DOHH2 (cell line): ENCODE results near the gene OR4D10.

ENCODE experiments used
- H3F3A ChIP-seq: fragments of 200-600 bp; sonication (generic), shearing (Covaris generic); 2 replicates; pipeline ENCODE4 v1.6.0; 2016; ENCODE audit warnings: antibody characterized with exemption, mild to moderate bottlenecking; ENCODE audit not compliant: control insufficient read depth, insufficient read depth
- H3K27ac ChIP-seq: fragments of 200-600 bp; sonication (generic); 2 replicates; pipeline ENCODE4 v1.5.1; 2014; ENCODE audit warnings: low read depth, mild to moderate bottlenecking, low read length, moderate library complexity
- H3K27me3 ChIP-seq: fragments of 200-600 bp; sonication (generic); 2 replicates; pipeline ENCODE4 v1.6.1; 2014; ENCODE audit warnings: mild to moderate bottlenecking, low read length, mixed read lengths; ENCODE audit not compliant: control insufficient read depth
- H3K36me3 ChIP-seq: fragments of 200-600 bp; sonication (generic); 2 replicates; pipeline ENCODE4 v1.6.1; 2014; ENCODE audit warnings: mild to moderate bottlenecking, low read length, moderate library complexity, mixed read lengths; ENCODE audit not compliant: control insufficient read depth
- H3K4me1 ChIP-seq: fragments of 200-600 bp; sonication (generic); 2 replicates; pipeline ENCODE4 v1.6.1; 2014; ENCODE audit warnings: mild to moderate bottlenecking, low read length, mixed read lengths; ENCODE audit not compliant: control insufficient read depth
- H3K4me2 ChIP-seq: fragments of 200-600 bp; sonication (generic); 2 replicates; pipeline ENCODE4 v1.6.0; 2014; ENCODE audit warnings: mild to moderate bottlenecking, low read length, moderate library complexity
- H3K4me3 ChIP-seq: fragments of 200-600 bp; sonication (generic); 2 replicates; pipeline ENCODE4 v1.5.1; 2014; ENCODE audit warnings: mild to moderate bottlenecking, low read length, mixed read lengths
- H3K79me2 ChIP-seq: fragments of 200-600 bp; sonication (generic); 2 replicates; pipeline ENCODE4 v1.6.1; 2014; ENCODE audit warnings: mild to moderate bottlenecking, low read length, mixed read lengths; ENCODE audit not compliant: control insufficient read depth
- H3K9me2 ChIP-seq: fragments of 200-600 bp; sonication (generic); replicated peaks from 2 replicates; pipeline ENCODE4 v1.6.1; 2014; ENCODE audit warnings: mild to moderate bottlenecking, low read length, mixed read lengths; ENCODE audit not compliant: control insufficient read depth
- H3K9me3 ChIP-seq: fragments of 200-600 bp; sonication (generic); 2 replicates; pipeline ENCODE4 v1.6.1; 2014; ENCODE audit warnings: antibody characterized with exemption, low read length, mixed read lengths; ENCODE audit not compliant: control insufficient read depth, insufficient read depth
- H4K20me1 ChIP-seq: fragments of 200-600 bp; sonication (generic); 2 replicates; pipeline ENCODE4 v1.6.0; 2014; ENCODE audit warnings: low read depth, mild to moderate bottlenecking, antibody characterized with exemption, low read length, moderate library complexity; ENCODE audit not compliant: control insufficient read depth, insufficient read depth
- CTCF ChIP-seq: fragments of 200-600 bp; sonication (generic); IDR thresholded peaks from one replicate; pipeline ENCODE4 v1.5.1; 2014; ENCODE audit warnings: antibody characterized with exemption, mild to moderate bottlenecking, low read depth, low read length; ENCODE audit not compliant: poor library complexity, severe bottlenecking
- EZH2phosphoT487 ChIP-seq: fragments of 200-600 bp; sonication (generic); IDR thresholded peaks from 2 replicates; pipeline ENCODE4 v1.6.1; 2017; ENCODE audit warnings: borderline replicate concordance, mild to moderate bottlenecking, antibody characterized with exemption, low read length, moderate library complexity, mixed read lengths

The OR4D10 gene

GRCh38 chr11:59473015-59473414 lies at the start of gene OR4D10:
OR4D10 (plus strand) TSS chr11:59473315; CDS start chr11:59477430, 4,115 bp downstream.
- H3K27me3 ChIP-seq: peaks cover 8% of the 10 kb centered on the region; the same call in 1 of the 2 replicates
- TF ChIP-seq CTCF (no peak), EZH2phosphoT487 (no peak)

GRCh38 chr11:59423835-59424234 lies 49.3 kb upstream of the OR4D10 start:
- TF ChIP-seq EZH2phosphoT487: no peak
- no peak for TF ChIP-seq CTCF
- H3K79me2 ChIP-seq: no peaks in the 10 kb centered on the region
- no peak overlapping the region for H3K4me2 ChIP-seq
- no peaks in the 10 kb centered on the region for H3K27me3 ChIP-seq
- H4K20me1 ChIP-seq: no peaks in the 10 kb centered on the region
- H3F3A ChIP-seq: no peaks in the 10 kb centered on the region
- H3K27ac ChIP-seq: no peak overlapping the region
- H3K4me1 ChIP-seq: no peaks in the 10 kb centered on the region
- H3K9me3 ChIP-seq: no peaks in the 10 kb centered on the region
- H3K36me3 ChIP-seq: no peaks in the 10 kb centered on the region
- no peak overlapping the region for H3K4me3 ChIP-seq
- no peaks in the 10 kb centered on the region for H3K9me2 ChIP-seq

More at GRCh38 chr11:59473015-59473414, at the start of gene OR4D10:
- Histone ChIP-seq H3K4me2 (no peak within 1 kb of the TSS), H3K9me2 (no peaks in the 10 kb centered on the region), H3K36me3 (no peaks in the 10 kb centered on the region), H3K4me3 (no peak within 1 kb of the TSS), H3K4me1 (no peaks in the 10 kb centered on the region), H3K9me3 (no peaks in the 10 kb centered on the region), H3K79me2 (no peaks in the 10 kb centered on the region), H3K27ac (no peak within 1 kb of the TSS), H4K20me1 (no peaks in the 10 kb centered on the region), H3F3A (no peaks in the 10 kb centered on the region)

GRCh38 chr11:59425131-59425530 lies 48.0 kb upstream of the OR4D10 start:
- H3F3A ChIP-seq: no peaks in the 10 kb centered on the region
- TF ChIP-seq CTCF (no peak), EZH2phosphoT487 (no peak)
- H3K36me3 ChIP-seq: no peaks in the 10 kb centered on the region
- no peak overlapping the region for H3K27ac ChIP-seq
- no peaks in the 10 kb centered on the region for H3K9me3 ChIP-seq
- no peaks in the 10 kb centered on the region for H3K27me3 ChIP-seq
- H3K9me2 ChIP-seq: no peaks in the 10 kb centered on the region
- no peaks in the 10 kb centered on the region for H4K20me1 ChIP-seq
- no peaks in the 10 kb centered on the region for H3K79me2 ChIP-seq
- H3K4me1 ChIP-seq: no peaks in the 10 kb centered on the region
- H3K4me2 ChIP-seq: no peak overlapping the region
- no peak overlapping the region for H3K4me3 ChIP-seq
